ENCODE measurements around the gene GBP3.
A peak's percentile ranks its signal among the peaks of the same experiment; 100 is the strongest.

DNA sequence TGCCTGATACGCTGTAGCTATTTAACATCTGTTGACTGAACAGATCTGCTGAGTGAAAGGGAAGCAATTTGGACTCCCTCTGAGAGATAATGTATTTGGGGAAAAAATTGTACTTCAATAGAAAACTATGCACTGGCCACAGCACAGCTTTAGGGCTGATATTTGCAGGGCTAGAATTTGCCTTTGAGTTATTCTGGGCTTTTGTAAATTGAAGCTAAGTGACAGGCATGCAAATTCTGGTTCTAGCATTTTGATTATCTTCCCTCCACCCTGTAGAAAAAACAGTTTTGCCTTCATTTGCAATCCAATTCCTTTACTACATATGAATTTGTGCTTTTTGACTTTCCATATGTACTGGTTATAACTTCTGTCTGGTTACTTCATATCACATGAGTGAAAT lies 38.1 kb downstream of the GBP3 start:
- TF ChIP-seq, protein P1, sequence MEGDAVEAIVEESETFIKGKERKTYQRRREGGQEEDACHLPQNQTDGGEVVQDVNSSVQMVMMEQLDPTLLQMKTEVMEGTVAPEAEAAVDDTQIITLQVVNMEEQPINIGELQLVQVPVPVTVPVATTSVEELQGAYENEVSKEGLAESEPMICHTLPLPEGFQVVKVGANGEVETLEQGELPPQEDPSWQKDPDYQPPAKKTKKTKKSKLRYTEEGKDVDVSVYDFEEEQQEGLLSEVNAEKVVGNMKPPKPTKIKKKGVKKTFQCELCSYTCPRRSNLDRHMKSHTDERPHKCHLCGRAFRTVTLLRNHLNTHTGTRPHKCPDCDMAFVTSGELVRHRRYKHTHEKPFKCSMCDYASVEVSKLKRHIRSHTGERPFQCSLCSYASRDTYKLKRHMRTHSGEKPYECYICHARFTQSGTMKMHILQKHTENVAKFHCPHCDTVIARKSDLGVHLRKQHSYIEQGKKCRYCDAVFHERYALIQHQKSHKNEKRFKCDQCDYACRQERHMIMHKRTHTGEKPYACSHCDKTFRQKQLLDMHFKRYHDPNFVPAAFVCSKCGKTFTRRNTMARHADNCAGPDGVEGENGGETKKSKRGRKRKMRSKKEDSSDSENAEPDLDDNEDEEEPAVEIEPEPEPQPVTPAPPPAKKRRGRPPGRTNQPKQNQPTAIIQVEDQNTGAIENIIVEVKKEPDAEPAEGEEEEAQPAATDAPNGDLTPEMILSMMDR (IDR thresholded peaks at IDR 0.05) = peak in 1 of 5 experiments; percentile 7
- TF ChIP-seq POLR2A (IDR thresholded peaks at IDR 0.05) (no peak), EP300 (IDR thresholded peaks at IDR 0.05) (no peak)
